DMS 273 (cell line): ENCODE measurements around the gene CNTNAP1.
"Not testable (repeated sequence)": the region's sequence is repeated elsewhere in the genome, so short reads cannot be mapped to it uniquely, and the experiment has no call there.

Experiments
- DNase-seq: peaks from one replicate; lab custom pipeline; 2025; ENCODE audit not compliant: unreplicated experiment; lab: John Stamatoyannopoulos, UW

The CNTNAP1 gene

DNA sequence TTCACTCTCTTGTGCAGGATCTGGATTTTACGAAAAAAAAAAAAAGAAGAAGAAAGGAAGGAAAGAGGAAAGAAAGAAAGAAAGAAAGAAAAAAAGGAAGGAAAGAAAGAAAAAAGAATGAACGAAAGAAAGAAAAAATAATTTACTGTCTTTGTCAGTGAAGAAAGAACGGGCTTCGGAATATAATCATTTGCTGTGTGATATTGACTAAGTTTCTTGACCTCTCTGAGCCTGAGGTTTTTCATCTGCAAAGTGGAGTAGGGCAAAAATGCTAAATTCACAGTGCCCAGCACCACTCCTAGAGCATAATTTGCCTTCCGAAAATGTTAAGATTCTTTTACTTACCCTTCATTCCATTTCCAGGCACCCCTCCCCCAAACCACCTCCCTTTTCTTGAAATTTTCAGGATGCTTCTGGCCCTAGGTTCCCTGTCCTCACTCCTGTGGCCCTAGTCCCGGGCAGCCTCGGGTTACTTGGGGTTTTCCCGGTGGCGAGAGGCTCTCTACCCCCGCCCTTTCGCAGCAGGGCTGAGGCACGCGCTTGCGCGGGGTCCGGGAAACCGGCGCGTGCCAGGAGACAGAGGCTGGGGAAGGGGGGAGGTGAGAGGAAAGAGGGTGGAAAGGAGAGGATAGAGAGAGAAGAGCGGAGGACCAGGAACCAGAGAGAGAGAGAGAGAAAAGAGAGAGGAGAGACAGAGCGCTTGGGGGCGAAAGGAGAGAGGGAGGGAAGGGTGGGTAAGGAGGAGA lies at the start of gene CNTNAP1:
Gene CNTNAP1, plus strand, starts transcription at position 556 of the 746 bp plus-strand sequence. CDS start 299 bp downstream, outside the sequence.
- DNase-seq, result peak; percentile 91

DNA sequence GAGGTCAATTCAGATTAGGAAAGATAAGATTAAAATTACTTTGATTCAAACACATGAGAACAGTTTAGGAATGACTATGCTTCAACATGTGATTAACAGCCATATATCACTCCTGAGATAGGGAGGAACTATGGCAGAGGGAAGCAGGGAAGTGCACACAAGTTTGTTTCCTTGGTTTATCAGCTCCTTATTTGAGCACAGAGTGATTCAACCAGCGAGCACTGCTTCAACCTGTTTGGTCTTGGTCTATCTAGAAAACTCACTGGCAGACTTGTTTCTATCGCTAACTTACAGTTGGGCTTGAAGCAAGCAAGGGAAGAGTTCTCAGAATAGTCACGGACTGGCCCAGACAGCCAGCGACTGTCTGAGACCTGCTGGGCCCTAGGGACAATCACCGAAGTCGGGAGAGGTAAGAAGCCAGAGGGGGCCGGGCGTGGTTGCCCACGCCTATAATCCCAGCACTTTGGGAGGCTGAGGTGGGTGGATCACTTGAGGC lies 49.3 kb upstream of the CNTNAP1 start:
- no peak for DNase-seq

DNA sequence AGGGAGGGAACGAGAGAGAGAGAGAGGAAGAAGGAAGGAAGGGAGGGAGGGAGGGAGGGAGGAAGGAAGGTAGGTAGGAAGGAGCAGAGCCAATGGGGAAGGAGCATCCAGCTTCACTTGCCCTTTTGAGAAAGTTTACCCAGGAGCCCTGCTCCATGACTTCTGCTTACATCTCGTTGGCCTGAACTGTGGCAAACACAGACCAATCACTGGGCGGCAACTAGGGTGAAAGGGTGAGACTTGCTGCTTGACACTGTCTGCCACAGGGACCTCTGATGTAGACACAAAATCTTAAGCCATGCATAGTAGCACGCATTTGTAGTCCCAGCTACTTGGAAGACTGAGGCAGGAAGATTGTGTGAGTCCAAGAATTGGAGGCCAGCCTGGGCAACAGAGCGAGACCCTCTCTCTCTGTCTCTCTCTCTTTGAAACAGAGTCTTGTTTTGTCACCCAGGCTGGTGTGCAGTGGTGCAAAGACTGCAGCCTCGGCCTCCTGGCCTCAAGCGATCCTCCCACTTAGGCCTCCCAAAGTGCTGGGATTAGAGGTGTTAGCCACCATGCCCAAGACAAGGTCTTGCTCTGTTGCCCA lies 42.7 kb upstream of the CNTNAP1 start:
- no peak for DNase-seq

DNA sequence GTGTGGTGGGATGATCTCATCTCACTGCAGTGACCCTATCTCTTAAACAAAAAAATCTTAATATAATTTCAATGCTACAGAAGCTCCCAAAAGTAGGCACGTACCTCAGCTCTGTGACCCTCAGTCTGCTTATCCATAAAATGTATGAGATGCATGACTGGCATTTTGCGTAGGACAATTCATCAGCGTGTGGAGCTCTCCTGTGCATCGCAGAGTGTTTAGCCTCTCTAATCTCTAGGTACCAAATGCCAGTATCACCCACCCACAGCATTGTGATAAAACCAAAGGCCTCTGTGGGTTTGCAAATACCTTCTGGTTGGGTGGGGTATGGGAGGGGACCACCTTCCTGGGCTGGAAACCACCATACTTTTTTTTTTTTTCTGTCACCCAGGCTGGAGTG lies 42.2 kb upstream of the CNTNAP1 start:
- DNase-seq, result no peak

DNA sequence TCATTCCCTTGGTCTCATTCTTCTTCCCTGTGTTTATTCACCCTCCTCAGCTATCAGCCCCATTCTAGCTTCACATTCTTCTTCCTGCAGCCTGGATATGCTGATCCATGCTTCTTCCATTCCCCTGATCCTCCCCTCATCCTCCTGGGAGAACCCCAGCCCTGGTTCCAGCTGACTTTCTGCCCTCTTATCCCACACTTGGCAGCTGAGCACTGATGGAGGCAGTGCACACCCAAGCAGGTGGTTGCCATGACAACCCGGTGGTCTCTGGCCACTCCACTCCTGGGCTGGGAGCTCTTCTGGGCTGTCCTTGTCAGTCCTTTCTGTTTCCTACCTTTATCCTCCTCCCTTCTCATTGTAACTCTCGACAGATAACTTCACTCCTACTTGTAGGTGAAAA lies 40.0 kb upstream of the CNTNAP1 start:
- DNase-seq, result peak; percentile 30

DNA sequence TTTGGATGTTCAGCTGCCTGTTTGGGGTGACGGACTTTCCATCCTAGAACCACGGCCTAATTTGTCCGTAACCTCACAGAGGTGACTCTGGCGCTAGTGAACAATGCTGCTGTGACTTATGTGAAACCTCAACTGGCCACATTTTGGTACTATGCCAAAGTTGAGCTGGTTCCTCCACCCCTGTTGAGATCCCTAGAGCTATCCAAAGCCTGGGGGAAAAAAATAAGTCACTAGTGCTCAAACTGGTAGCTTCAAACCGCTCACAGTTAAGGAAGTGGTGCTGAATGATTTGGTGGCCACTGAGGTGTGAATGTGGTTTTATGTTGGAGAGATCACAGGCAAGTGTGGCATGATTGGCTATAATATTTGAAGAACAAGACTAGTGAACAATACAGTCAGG lies 34.6 kb upstream of the CNTNAP1 start:
- DNase-seq, result no peak

DNA sequence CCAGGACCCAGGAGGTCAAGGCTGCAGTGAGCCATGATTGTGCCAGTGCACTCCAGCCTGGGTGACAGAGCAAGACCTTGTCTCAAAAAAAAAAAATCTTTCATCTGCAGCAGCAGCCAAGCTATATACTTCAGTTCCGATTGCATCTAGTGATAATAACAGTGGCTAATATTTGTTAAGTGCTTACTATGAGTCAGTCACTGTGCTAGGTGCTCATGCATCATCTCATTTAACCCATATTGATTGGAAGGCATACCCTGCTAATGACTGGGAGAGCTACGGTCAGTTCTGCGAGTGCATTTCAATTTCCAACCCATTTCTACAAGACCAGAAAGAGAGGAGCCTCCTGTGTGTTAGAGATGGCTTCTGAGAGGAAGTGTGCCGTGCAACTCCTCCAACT lies 30.9 kb upstream of the CNTNAP1 start:
- DNase-seq, result no peak

DNA sequence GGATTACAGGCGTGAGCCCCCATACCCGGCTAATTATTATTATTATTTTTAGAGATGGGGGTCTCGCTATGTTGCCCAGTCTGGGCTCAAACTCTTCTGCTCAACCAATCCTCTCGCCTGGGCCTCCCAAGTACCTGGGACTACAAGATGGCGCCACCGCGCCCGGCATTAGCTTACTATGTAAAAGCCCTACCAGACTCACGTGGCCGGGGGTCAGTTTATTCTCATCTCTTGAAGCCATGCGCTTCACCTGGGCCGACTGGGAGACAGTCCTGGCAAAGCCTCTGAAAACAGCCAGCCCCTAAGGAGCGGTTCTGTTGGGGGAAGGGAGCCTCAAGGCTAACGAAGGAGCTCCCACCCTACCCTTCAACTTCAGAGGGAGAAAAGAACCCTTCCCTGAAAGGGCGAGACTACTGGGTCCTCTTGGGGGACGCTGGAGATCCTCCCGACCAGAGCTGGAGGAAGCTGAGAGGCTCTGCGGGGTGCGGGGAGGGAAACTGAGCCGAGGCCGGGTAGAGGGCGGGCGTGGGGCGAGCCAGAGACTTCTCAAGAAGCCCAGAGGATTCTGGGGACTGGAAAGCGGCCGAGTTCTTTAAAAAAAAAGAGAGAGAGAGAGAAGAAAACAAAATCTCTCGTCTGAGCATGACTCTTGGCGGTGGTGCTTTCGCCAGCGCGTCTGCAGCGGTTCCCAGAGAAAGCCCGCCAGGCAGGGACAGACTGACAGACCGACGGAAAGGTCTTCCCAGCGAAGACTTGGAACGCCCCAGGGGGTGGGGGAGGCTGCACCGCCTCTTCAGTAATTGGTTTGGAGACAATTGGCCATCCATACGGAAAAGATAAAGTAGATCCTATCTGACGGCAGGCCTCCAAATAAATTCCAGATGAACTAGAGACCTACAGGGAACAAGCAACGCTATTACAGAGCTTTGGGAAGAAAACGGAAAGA lies 28.9 kb upstream of the CNTNAP1 start:
- DNase-seq, result no peak

DNA sequence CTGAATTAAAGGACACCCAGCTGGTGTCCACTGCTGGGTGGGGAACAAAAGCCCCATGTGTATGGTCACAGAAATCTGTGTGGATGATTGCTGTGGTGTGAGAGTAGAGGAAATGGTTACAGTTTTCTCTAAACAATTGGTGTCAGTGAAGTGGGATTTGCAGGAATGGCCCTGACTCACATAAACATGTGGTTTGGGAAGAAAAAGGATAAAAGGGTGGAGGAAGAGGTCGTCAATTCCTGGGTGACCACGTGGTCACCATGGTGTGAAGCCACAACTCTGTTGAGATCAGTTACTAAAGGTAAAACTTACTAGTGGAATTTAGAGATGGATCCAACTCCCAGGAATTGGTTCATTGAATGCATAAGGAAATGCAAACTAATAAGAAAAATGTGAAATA lies 26.8 kb upstream of the CNTNAP1 start:
- DNase-seq, result no peak

DNA sequence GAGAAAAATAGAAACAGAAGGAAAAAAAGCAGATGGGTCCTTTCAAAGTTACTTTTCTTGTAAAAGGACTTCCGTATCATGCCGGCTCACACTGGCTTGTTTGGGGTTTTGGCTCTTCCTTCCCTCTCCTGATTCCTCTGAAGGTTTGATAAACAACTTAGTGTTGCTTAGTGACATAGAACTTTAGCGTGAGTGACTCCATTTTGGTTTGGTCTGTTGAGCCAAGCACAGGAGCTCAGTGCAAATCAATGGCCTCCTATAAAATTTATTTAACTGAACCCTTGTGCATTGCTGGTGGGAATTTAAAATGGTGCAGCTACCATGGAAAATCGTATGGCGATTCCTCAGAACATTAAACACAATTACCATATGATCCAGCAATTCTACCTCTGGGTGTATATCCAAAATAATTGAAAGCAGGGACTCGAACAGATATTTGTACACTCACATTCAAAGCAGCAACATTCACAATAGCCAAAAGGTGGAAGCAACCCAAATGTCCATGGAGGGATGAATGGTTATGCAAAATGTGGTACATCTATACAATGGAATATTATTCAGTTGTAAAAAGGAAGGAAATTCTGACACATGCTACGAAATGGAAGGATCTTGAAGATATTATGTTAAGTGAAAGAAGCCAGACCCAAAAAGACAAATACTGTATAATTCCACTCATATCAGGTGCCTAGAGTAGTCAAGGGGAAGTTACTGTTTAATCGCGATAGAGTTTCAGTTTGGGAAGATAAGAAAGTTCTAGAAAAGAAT lies 24.3 kb upstream of the CNTNAP1 start:
- no peak for DNase-seq

DNA sequence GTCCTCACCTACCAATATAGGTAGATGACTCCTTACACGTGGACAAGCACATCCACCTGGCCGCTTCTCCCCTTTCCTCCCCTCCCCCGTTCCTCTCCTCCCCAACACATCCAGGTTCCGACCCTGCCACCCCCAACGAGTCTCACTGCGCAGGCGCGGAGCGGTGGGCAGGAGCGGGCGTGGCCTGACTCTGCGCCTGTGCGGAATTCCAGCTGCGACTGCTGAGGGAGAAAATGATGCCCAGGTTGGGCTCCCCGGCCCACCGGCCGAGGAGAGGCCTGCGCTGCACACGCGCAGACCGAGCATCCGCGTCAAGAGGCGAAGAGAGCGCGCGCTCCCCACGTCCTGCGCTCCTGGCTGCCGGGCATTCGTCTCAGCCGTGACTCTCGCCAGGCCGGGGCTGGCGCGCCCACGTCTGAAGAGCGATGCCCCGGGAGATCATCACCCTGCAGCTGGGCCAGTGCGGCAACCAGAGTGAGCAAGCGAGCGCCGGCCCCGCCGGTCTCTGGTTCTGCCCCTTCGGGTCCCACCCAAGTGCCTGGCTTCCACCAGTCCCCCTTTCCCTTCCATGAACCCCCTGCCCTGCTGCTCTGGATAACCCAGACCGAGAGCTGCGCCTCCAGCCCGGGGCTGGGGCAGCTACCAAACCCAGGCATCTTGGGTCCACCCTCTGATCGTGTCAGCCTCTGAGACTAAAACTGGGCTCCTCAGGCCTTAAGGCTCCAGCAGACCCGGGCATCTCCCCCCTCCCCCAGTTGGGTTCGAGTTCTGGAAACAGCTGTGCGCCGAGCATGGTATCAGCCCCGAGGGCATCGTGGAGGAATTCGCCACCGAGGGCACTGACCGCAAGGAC lies 23.0 kb upstream of the CNTNAP1 start, which contains the start of gene TUBG2:
Gene TUBG2, plus strand, starts transcription at position 206 of the 853 bp plus-strand sequence. Its CDS starts 220 bp downstream, at position 426.
- peak; percentile 97 for DNase-seq

DNA sequence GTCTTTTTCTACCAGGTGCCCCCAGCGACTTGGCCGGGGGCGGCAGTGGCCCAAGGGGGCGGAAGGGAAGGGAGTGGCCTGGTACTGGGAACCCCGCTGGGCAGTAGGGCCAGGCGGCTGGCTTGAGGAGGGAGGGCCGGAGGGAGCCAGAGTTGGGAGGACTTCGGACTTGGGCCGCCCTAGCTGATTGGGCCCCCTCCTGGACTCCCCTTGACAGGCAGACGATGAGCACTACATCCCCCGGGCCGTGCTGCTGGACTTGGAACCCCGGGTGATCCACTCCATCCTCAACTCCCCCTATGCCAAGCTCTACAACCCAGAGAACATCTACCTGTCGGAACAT lies 22.4 kb upstream of the CNTNAP1 start:
- not testable (repeated sequence) for DNase-seq

DNA sequence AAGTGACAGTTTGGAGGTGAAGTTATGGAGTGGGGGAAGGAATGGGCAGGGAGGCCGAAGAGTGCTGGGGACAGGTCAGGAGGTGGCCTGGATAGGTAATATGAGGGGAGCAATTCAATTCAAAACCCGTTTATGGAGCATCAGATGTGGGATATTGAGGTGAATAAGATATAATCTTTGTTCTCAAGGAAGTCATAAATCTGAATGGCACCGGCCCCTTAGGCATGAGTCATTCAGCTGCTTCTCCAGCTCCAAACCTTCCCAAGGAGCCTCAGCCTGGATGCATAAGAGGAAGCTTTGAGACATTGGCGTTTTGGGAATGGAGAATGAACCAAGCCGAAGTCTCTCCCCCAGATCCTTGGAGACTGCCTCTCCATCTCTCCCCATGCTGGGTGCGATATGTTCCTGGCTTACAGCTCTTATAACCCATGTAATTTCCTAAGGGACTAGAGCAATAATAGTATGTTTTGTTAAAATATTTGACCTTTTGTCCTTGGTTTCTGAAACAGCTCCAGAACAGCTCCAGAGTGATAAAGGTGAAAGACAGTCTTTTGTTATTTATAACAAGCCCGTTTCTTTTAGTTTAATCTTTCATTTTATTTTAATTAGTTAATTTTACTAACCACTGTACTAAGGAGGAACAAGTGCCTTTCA lies 21.5 kb upstream of the CNTNAP1 start:
- DNase-seq, result no peak

DNA sequence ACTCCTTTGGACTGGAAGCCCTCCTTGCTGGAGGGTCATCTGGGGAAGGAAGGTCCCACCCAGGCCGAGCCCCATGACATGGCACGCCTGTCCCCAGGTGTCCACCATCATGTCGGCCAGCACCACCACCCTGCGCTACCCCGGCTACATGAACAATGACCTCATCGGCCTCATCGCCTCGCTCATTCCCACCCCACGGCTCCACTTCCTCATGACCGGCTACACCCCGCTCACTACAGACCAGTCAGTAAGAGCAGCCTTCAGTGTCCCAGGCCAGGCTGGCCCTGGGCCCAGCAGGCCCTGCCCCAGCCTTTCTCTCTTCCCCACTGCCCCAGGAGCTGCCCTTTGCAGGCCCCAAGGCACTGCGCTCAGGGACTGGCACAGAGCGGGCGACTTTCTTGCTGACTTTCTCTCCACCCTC lies 16.7 kb upstream of the CNTNAP1 start:
- DNase-seq, result no peak

DNA sequence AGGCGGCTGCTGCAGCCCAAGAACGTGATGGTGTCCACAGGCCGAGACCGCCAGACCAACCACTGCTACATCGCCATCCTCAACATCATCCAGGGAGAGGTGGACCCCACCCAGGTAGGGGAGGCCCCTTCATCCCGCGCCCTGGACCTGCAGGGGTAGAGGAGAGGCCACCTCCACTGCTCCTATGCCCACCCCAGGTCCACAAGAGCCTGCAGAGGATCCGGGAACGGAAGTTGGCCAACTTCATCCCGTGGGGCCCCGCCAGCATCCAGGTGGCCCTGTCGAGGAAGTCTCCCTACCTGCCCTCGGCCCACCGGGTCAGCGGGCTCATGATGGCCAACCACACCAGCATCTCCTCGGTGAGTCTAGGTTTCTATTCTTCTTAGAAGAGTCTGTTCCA lies 16.2 kb upstream of the CNTNAP1 start:
- not testable (repeated sequence) for DNase-seq

DNA sequence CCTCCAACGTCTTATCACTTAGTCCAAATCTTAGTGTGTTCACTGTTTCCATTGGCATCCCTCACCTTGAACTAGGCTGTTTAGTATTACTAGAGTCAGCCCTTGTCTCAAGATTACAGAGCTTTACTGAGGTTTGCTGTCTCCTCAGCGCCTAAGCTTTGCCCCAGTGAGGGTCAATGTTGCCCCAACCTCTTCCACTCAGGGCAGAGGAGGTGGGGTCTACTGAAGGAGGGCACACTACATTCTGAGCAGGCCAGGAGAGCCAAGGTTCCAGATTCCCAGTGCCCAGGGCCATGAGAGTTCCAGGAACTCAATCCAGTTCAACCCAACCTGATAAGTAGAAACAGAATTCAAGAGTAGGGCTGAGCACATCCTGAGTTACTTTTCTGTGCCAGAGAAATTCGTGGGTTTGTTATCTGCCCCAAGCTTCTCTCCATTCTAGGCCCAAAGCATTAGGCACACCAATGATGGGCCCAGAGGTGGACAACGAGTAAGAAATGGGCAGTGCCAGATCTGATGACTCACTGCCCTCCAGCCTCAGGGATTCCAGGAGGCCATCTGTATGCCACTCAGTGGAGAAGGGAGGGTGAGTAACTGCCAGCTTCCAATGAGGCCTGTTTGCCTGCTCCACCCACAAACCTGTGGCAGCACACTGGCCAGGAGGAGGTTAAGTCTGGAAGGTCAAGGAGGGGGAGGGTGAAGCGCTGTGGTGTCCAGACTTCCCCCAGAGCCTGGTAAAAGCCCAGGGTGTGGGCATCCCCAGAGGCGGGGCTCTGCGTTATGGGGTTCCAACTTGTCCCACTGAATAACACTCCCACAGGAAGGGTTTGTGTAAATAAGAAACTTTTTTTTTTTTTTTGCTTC lies 15.0 kb upstream of the CNTNAP1 start:
- peak; percentile 75 for DNase-seq

DNA sequence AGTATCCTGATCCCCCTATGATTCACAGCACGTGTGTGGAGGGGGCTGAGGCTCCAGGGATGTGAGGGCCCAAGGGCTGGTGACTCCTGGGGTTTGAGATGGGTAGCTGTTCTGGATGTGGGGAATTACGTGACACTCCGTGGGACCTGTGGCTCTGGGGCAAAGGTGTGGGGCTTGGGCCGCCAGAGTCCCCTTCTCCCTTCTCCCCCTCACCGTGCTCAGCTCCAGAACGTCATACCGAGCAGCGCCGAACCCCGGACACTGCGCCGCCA lies 12.7 kb upstream of the CNTNAP1 start:
- DNase-seq, result no peak

DNA sequence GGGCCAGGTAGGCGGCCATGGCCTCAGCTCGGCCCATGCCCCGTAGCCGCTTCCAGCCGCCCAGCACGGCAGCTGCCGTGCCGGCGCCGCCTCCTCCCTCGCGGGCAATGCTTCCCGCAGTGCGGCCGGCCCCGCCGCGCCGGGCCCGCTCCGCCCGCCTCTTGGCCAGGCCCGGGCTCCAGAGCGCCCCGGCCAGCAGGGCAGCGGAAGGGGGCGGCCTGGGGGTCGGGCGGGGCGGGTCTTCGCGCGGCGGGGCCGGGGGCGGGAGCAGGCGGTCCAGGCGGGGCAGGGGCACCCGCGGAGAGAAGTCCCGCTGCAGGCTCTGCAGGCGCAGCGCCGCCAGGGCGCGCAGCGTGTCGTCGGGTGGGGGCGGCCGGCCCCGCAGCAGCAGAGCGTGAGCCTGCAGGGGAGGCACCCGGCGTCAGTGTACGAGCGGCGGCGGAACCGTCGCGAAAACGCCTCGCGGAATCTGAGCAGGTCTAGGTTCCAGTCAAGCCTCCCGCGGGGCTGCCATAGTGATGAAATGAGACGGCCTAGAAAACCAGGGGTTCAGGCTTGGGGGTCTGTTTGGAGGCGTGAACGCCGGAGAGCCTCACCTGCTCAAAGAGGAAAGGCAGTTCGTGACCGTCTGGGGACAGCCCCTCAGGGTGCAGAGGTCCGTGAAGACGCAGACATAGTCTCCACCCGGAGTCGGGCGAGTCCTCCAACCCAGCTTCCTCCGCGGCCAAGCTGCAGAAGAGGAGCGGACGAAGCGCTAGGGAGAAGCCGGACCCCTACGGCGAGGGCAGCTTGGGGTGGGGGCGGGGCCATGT lies 12.1 kb upstream of the CNTNAP1 start:
- no peak for DNase-seq
